Tibial nerve (tissue), 3 donors: ENCODE measurements around the gene RAPGEF6.

Source experiments
- POLR2A ChIP-seq, 2 donors: fragments of 450-650 bp; IDR thresholded peaks; one replicate each; pipeline ENCODE4 v1.6.1; 2017; ENCODE audit warnings: antibody characterized with exemption in 2 of 2, mild to moderate bottlenecking in 2 of 2, moderate library complexity in 2 of 2
- TF ChIP-seq, protein P1 (sequence below), 5 experiments: fragments of 200-600 bp in 3 of 5; fragments of 450-650 bp in 2 of 5; sonication (generic) in 3 of 5; IDR thresholded peaks; one replicate each; pipeline ENCODE4 v1.5.1; 2016 to 2019; ENCODE audit warnings: antibody characterized with exemption in 5 of 5, mild to moderate bottlenecking in 3 of 5, moderate library complexity in 2 of 5

DNA sequence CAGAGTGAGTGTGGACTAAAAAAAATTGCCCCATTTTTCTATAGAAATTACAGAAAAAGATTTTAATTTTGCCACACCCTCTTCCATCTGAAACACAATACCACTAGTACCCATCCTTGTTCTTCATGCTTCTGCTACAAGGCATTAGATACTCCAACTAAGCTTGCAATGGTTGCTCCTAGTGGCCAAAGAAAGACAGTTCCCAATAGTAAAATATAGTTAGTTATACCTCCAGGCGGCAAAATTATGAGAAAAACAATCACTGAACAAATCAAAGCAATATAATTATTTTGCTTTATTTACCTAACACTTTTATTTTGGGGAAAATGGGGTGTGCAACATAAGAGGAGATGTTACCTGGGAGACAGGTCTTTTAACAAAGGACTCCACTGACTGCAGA lies 101.2 kb downstream of the RAPGEF6 start:
- TF ChIP-seq, protein P1, sequence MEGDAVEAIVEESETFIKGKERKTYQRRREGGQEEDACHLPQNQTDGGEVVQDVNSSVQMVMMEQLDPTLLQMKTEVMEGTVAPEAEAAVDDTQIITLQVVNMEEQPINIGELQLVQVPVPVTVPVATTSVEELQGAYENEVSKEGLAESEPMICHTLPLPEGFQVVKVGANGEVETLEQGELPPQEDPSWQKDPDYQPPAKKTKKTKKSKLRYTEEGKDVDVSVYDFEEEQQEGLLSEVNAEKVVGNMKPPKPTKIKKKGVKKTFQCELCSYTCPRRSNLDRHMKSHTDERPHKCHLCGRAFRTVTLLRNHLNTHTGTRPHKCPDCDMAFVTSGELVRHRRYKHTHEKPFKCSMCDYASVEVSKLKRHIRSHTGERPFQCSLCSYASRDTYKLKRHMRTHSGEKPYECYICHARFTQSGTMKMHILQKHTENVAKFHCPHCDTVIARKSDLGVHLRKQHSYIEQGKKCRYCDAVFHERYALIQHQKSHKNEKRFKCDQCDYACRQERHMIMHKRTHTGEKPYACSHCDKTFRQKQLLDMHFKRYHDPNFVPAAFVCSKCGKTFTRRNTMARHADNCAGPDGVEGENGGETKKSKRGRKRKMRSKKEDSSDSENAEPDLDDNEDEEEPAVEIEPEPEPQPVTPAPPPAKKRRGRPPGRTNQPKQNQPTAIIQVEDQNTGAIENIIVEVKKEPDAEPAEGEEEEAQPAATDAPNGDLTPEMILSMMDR (IDR thresholded peaks at IDR 0.05) = no peak
- no peak for TF ChIP-seq POLR2A (IDR thresholded peaks at IDR 0.05)
